ENCODE measurements around the gene GOLGA6A. TPM values are rescaled to one million over a fixed set of nuclear protein-coding genes. Genes with fewer than 3 reads are reported as not detected.
"Not testable (repeated sequence)": the region's sequence is repeated elsewhere in the genome, so short reads cannot be mapped to it uniquely, and the experiment has no call there.

Gene GOLGA6A
- total and polyA plus RNA-seq, 2 of the 13 experiments (the other 11 are each of a cell fraction or from before 2014, with no cell fraction given) = 0.04 to 0.22 TPM

- H3K4me2 ChIP-seq (ENCODE audit: low read depth, low read length); H3K4me3 ChIP-seq (replicated peaks in 1 of 3; ENCODE audit: insufficient read depth in 1 of 3, low read depth in 2 of 3, low read length in 3 of 3); intact Hi-C loops (cut with micrococcal nuclease; ENCODE audit: unreplicated experiment); in situ Hi-C loops (cut with HindIII; ENCODE audit: extremely low pct_ligation_motif_present, low pct_unique_long_range_greater_than_20kb); H3K27me3 ChIP-seq (ENCODE audit: control insufficient read depth in 1 of 2, insufficient read depth in 2 of 2, low read length in 2 of 2); POLR2A ChIA-PET; CTCF ChIA-PET (ENCODE audit: low intra/inter-chr PET ratio, low total read pairs); H3K4me1 ChIP-seq (ENCODE audit: insufficient read depth, low read length); H3K9ac ChIP-seq (ENCODE audit: insufficient read depth, low read depth, low read length); H3K79me2 ChIP-seq (ENCODE audit: insufficient read depth, low read length); H4K20me1 ChIP-seq (ENCODE audit: insufficient read depth, low read length); DNase-seq (ENCODE audit: low spot score); H3K27ac ChIP-seq (ENCODE audit: extremely low read length, insufficient read depth, low read length); H3K36me3 ChIP-seq (replicated peaks in 1 of 2; ENCODE audit: control insufficient read depth in 1 of 2, insufficient read depth in 2 of 2, low read length in 2 of 2); H2AFZ ChIP-seq (ENCODE audit: low read length); BruUV-seq (replicated peaks); H3K9me3 ChIP-seq (ENCODE audit: low read length): not testable (repeated sequence)
- peak; percentile 23 for FAIRE-seq
- TF ChIP-seq BCL6 (CRISPR knock-in tag; IDR thresholded peaks at IDR 0.05) (peak; percentile 49; the same call in 1 of the 2 replicates), CTCF (CRISPR knock-in tag; IDR thresholded peaks at IDR 0.05) (0 out of 2 replicates have a peak, but pooled peaks have one; percentile 10)
- peak; percentile 99 for ATAC-seq
- 0% methylated on average over 1 of the region's 13 CpGs for WGBS (ENCODE audit: low lambda C conversion rate)
Measured at GRCh38 chr15:74065684-74066411, 16.5 kb downstream of the GOLGA6A start.

- H3K27ac ChIP-seq (ENCODE audit: extremely low read length, insufficient read depth, low read length); H3K9me3 ChIP-seq (ENCODE audit: low read length); BruUV-seq (replicated peaks); DNase-seq (ENCODE audit: low spot score); in situ Hi-C loops (cut with HindIII; ENCODE audit: extremely low pct_ligation_motif_present, low pct_unique_long_range_greater_than_20kb); H3K36me3 ChIP-seq (replicated peaks in 1 of 2; ENCODE audit: control insufficient read depth in 1 of 2, insufficient read depth in 2 of 2, low read length in 2 of 2); POLR2A ChIA-PET; intact Hi-C loops (cut with micrococcal nuclease; ENCODE audit: unreplicated experiment); H3K79me2 ChIP-seq (ENCODE audit: insufficient read depth, low read length); H2AFZ ChIP-seq (ENCODE audit: low read length); H3K4me2 ChIP-seq (ENCODE audit: low read depth, low read length); H3K4me1 ChIP-seq (ENCODE audit: insufficient read depth, low read length); ATAC-seq; H4K20me1 ChIP-seq (ENCODE audit: insufficient read depth, low read length); H3K4me3 ChIP-seq (replicated peaks in 1 of 3; ENCODE audit: insufficient read depth in 1 of 3, low read depth in 2 of 3, low read length in 3 of 3); H3K27me3 ChIP-seq (ENCODE audit: control insufficient read depth in 1 of 2, insufficient read depth in 2 of 2, low read length in 2 of 2); FAIRE-seq; CTCF ChIA-PET (ENCODE audit: low intra/inter-chr PET ratio, low total read pairs); H3K9ac ChIP-seq (ENCODE audit: insufficient read depth, low read depth, low read length): not testable (repeated sequence)
- WGBS (ENCODE audit: low lambda C conversion rate) = under 1% methylated on average over 5 of the region's 8 CpGs
Measured at GRCh38 chr15:74064822-74065221, 17.5 kb downstream of the GOLGA6A start.

GRCh38 chr15:74064183-74064582 lies 18.2 kb downstream of the GOLGA6A start:
- in situ Hi-C loops (cut with HindIII; ENCODE audit: extremely low pct_ligation_motif_present, low pct_unique_long_range_greater_than_20kb); H3K27ac ChIP-seq (ENCODE audit: extremely low read length, insufficient read depth, low read length); H3K79me2 ChIP-seq (ENCODE audit: insufficient read depth, low read length); DNase-seq (ENCODE audit: low spot score); ATAC-seq; FAIRE-seq; BruUV-seq (replicated peaks); H3K4me3 ChIP-seq (replicated peaks in 1 of 3; ENCODE audit: insufficient read depth in 1 of 3, low read depth in 2 of 3, low read length in 3 of 3); POLR2A ChIA-PET; H2AFZ ChIP-seq (ENCODE audit: low read length); H3K4me1 ChIP-seq (ENCODE audit: insufficient read depth, low read length); H3K9ac ChIP-seq (ENCODE audit: insufficient read depth, low read depth, low read length); H3K9me3 ChIP-seq (ENCODE audit: low read length); H3K27me3 ChIP-seq (ENCODE audit: control insufficient read depth in 1 of 2, insufficient read depth in 2 of 2, low read length in 2 of 2); CTCF ChIA-PET (ENCODE audit: low intra/inter-chr PET ratio, low total read pairs); intact Hi-C loops (cut with micrococcal nuclease; ENCODE audit: unreplicated experiment); H3K4me2 ChIP-seq (ENCODE audit: low read depth, low read length); H4K20me1 ChIP-seq (ENCODE audit: insufficient read depth, low read length); H3K36me3 ChIP-seq (replicated peaks in 1 of 2; ENCODE audit: control insufficient read depth in 1 of 2, insufficient read depth in 2 of 2, low read length in 2 of 2): not testable (repeated sequence)
- 60% methylated on average over 1 of the region's 3 CpGs for WGBS (ENCODE audit: low lambda C conversion rate)

Measured in HepG2 (cell line).